ENCODE results near the gene DIAPH2.

The DIAPH2 gene

DNA sequence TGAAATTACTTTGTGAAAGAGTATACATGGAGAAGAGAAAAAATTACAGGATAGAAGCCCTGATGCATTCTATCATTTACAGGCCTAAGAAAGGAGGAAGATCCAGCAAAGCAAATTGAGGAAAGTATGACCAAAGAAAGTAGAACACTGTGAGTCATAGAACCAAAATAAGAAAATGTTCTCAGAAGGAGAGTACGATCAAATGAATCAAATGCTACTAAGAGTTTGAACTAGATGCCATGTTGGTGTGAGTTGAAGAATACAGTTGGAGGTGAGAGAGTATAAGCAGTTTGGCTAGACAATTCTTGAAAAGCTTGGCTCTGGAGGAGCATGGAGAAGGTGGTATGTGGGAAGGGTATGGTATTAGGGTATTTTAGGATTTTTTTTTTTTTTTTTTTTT lies 360.8 kb downstream of the DIAPH2 start:
- Histone ChIP-seq H3F3A (ENCODE audit: insufficient read depth, low read length) (no peaks in the 10 kb centered on the region), H3K4me1 (ENCODE audit: low read length) (no peaks in the 10 kb centered on the region), H3K79me2 (ENCODE audit: low read length) (no peaks in the 10 kb centered on the region), H3K4me3 (ENCODE audit: low read length) (no peak overlapping the region), H3K27me3 (replicated peaks; ENCODE audit: insufficient read depth, low read length) (no peaks in the 10 kb centered on the region), H3K4me2 (ENCODE audit: low read depth, low read length) (no peak overlapping the region), H2AFZ (ENCODE audit: low read length) (no peak overlapping the region), H3K9me3 (replicated peaks; ENCODE audit: insufficient read depth, low read length) (no peaks in the 10 kb centered on the region), H3K27ac (ENCODE audit: low read length) (no peak overlapping the region), H3K9ac (ENCODE audit: low read length) (no peak overlapping the region), H3K36me3 (replicated peaks; ENCODE audit: insufficient read depth, low read length) (no peaks in the 10 kb centered on the region), H3K9me2 (replicated peaks; ENCODE audit: insufficient read depth, low read length) (no peaks in the 10 kb centered on the region), H4K20me1 (ENCODE audit: insufficient read depth, low read length) (no peaks in the 10 kb centered on the region)
- TF ChIP-seq EZH2 (optimal IDR thresholded peaks at IDR 0.05; ENCODE audit: low read depth, low read length) = no peak
- no peak for TF ChIP-seq EZH2phosphoT487 (IDR thresholded peaks at IDR 0.05; ENCODE audit: low read length)
- TF ChIP-seq, protein P1, sequence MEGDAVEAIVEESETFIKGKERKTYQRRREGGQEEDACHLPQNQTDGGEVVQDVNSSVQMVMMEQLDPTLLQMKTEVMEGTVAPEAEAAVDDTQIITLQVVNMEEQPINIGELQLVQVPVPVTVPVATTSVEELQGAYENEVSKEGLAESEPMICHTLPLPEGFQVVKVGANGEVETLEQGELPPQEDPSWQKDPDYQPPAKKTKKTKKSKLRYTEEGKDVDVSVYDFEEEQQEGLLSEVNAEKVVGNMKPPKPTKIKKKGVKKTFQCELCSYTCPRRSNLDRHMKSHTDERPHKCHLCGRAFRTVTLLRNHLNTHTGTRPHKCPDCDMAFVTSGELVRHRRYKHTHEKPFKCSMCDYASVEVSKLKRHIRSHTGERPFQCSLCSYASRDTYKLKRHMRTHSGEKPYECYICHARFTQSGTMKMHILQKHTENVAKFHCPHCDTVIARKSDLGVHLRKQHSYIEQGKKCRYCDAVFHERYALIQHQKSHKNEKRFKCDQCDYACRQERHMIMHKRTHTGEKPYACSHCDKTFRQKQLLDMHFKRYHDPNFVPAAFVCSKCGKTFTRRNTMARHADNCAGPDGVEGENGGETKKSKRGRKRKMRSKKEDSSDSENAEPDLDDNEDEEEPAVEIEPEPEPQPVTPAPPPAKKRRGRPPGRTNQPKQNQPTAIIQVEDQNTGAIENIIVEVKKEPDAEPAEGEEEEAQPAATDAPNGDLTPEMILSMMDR (IDR thresholded peaks at IDR 0.05; ENCODE audit: low read length) = no peak
- no peak for DNase-seq

DNA sequence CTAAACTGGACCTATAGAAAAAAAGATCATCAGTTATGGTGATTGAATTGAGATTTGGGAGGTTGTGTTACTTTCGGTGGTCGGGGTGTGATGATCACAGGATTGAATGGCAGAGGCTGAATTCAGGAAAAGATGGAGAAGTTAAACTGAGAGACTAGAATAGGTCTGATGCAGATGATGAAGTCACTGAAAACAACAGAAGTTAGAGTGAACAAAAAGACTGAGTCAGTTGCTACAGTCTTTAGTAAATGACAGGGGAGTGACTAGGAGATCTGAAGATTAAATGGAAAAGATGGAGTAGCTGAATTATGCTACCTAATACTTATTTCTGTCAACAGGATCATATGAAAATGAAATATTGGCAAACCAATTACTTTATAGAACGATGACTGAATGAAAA lies 362.2 kb downstream of the DIAPH2 start:
- Histone ChIP-seq H4K20me1 (ENCODE audit: insufficient read depth, low read length) (no peaks in the 10 kb centered on the region), H3K27me3 (replicated peaks; ENCODE audit: insufficient read depth, low read length) (no peaks in the 10 kb centered on the region), H2AFZ (ENCODE audit: low read length) (no peak overlapping the region), H3K36me3 (replicated peaks; ENCODE audit: insufficient read depth, low read length) (no peaks in the 10 kb centered on the region), H3K9me2 (replicated peaks; ENCODE audit: insufficient read depth, low read length) (no peaks in the 10 kb centered on the region), H3K27ac (ENCODE audit: low read length) (no peak overlapping the region), H3K4me2 (ENCODE audit: low read depth, low read length) (no peak overlapping the region), H3K4me1 (ENCODE audit: low read length) (no peaks in the 10 kb centered on the region), H3F3A (ENCODE audit: insufficient read depth, low read length) (no peaks in the 10 kb centered on the region), H3K4me3 (ENCODE audit: low read length) (no peak overlapping the region), H3K9ac (ENCODE audit: low read length) (no peak overlapping the region), H3K9me3 (replicated peaks; ENCODE audit: insufficient read depth, low read length) (no peaks in the 10 kb centered on the region), H3K79me2 (ENCODE audit: low read length) (no peaks in the 10 kb centered on the region)
- TF ChIP-seq EZH2phosphoT487 (IDR thresholded peaks at IDR 0.05; ENCODE audit: low read length) = no peak
- no peak for TF ChIP-seq EZH2 (optimal IDR thresholded peaks at IDR 0.05; ENCODE audit: low read depth, low read length)
- TF ChIP-seq, protein P1 (IDR thresholded peaks at IDR 0.05; ENCODE audit: low read length) = no peak
- no peak for DNase-seq

DNA sequence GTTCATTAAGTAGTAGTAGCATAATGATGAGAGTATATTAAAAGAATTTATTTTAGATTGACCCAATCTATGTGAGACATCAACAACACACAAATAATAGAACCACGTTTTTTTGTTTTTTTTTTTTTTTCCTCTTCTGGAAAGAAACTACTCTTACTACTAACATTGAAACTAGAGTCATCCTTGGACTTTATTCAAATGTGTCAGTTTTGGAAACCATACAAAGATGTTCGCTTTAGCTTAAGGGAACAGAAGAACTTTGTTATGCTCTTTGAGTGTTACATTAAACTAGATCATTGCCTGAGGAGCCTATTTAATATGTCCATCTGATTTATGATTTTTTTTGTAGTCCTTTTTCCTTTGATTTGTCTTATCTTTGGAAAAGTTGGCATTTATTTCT lies 365.8 kb downstream of the DIAPH2 start:
- no peak for DNase-seq
- H3K27me3 ChIP-seq (replicated peaks; ENCODE audit: insufficient read depth, low read length) = no peaks in the 10 kb centered on the region
- H3F3A ChIP-seq (ENCODE audit: insufficient read depth, low read length) = no peaks in the 10 kb centered on the region
- no peak overlapping the region for H3K9ac ChIP-seq (ENCODE audit: low read length)
- no peaks in the 10 kb centered on the region for H3K9me2 ChIP-seq (replicated peaks; ENCODE audit: insufficient read depth, low read length)
- no peaks in the 10 kb centered on the region for H3K36me3 ChIP-seq (replicated peaks; ENCODE audit: insufficient read depth, low read length)
- H2AFZ ChIP-seq (ENCODE audit: low read length) = no peak overlapping the region
- no peaks in the 10 kb centered on the region for H3K9me3 ChIP-seq (replicated peaks; ENCODE audit: insufficient read depth, low read length)
- H3K79me2 ChIP-seq (ENCODE audit: low read length) = no peaks in the 10 kb centered on the region
- no peak overlapping the region for H3K4me2 ChIP-seq (ENCODE audit: low read depth, low read length)
- H3K4me3 ChIP-seq (ENCODE audit: low read length) = no peak overlapping the region
- no peaks in the 10 kb centered on the region for H4K20me1 ChIP-seq (ENCODE audit: insufficient read depth, low read length)
- no peak for TF ChIP-seq EZH2 (optimal IDR thresholded peaks at IDR 0.05; ENCODE audit: low read depth, low read length)
- no peak for TF ChIP-seq EZH2phosphoT487 (IDR thresholded peaks at IDR 0.05; ENCODE audit: low read length)
- TF ChIP-seq, protein P1 (IDR thresholded peaks at IDR 0.05; ENCODE audit: low read length) = no peak
- no peak overlapping the region for H3K27ac ChIP-seq (ENCODE audit: low read length)
- H3K4me1 ChIP-seq (ENCODE audit: low read length) = no peaks in the 10 kb centered on the region
